Type B pancreatic cell (in vitro differentiated cells): ENCODE data around the gene UNC5CL. TPM values are rescaled to one million over a fixed set of nuclear protein-coding genes. Genes with fewer than 3 reads are reported as not detected.
A peak's percentile ranks its signal among the peaks of the same experiment; 100 is the strongest.

Experiments used
- DNase-seq: peaks from one replicate; pipeline ENCODE4 v3.0.0; 2021; ENCODE audit warnings: mixed read lengths; ENCODE audit not compliant: unreplicated experiment; ENCODE audit errors: extremely low spot score
- H3K27ac Mint-ChIP-seq: 2 replicates; pipeline ENCODE4 v1.8.0; 2021; ENCODE audit warnings: mild to moderate bottlenecking, mixed read lengths
- H3K27me3 Mint-ChIP-seq: 2 replicates; pipeline ENCODE4 v1.8.0; 2021; ENCODE audit warnings: mixed read lengths
- H3K36me3 Mint-ChIP-seq: 2 replicates; pipeline ENCODE4 v1.8.0; 2021; ENCODE audit warnings: mixed read lengths
- H3K4me1 Mint-ChIP-seq: one replicate; pipeline ENCODE4 v1.8.0; 2021; ENCODE audit warnings: mixed read lengths; ENCODE audit not compliant: unreplicated experiment
- H3K4me3 Mint-ChIP-seq: 2 replicates; pipeline ENCODE4 v1.8.0; 2021; ENCODE audit warnings: mild to moderate bottlenecking, mixed read lengths
- H3K9me3 Mint-ChIP-seq: 2 replicates; pipeline ENCODE4 v1.8.0; 2021; ENCODE audit warnings: mixed read lengths
- CTCF ChIP-seq: fragments of 200-600 bp; sonication (generic); conservative IDR thresholded peaks from 2 replicates; pipeline ENCODE4 v1.5.0; 2021; ENCODE audit warnings: antibody characterized with exemption, mild to moderate bottlenecking
- total RNA-seq: library from RNA; stranded (reverse); gene quantifications from 2 replicates; pipeline ENCODE4 v1.2.1, GENCODE V29; 2021; ENCODE audit warnings: low replicate concordance

Gene UNC5CL
- total RNA-seq, 1 donor from 2014 or later, result 5.1 TPM

- H3K36me3 Mint-ChIP-seq, result peaks cover 7% of the 10 kb centered on the region
- no peaks in the 10 kb centered on the region for H3K9me3 Mint-ChIP-seq
- DNase-seq, result no peak
- H3K4me1 Mint-ChIP-seq, result peaks cover 19% of the 10 kb centered on the region
- peak overlapping the region; percentile 98 for H3K27ac Mint-ChIP-seq
- peak overlapping the region; percentile 91 for H3K4me3 Mint-ChIP-seq
- no peaks in the 10 kb centered on the region for H3K27me3 Mint-ChIP-seq
- TF ChIP-seq CTCF, result no peak
Measured at GRCh38 chr6:41073968-41074691, 35.1 kb upstream of the UNC5CL start.

DNA sequence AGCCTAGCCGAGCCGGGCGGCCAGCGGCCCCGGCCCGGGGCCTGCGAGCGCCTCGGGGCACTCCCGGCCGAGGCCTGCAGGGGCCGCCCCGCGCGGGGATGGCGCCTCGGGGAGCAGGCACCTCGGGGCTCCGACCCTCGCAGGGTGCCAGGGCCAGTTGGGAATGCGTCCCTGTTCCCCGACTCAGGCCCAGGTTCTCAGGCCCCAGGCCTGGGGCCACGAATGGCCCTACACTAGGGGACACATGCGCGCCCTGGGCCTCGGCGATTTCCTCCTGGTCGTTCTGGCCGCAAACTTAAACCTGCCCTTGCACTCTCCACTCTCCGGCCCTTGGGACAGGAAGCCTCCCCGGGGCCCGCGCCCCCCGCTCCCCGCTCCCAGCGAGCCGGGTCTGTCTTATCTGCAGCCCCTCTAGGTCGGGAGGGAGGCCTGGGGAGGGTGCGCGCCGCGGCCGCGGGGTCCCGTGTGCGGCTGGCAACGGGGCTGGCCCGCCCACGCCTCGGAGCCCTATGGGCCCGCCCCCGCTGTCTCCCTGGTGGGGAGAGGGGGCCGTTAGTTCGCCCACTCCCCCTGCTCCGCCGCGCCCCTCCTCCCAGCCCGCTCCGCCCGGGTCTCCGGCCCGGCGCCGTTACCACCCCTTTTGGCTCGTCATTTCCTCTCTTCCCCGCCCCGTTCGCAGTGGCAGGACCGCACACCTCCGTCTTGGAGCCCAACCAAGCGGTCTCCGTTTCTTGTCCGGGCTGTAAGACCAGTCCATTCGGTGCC is 34.4 kb upstream of the UNC5CL start:
- Mint-ChIP-seq H3K4me1 (peaks cover 19% of the 10 kb centered on the region), H3K9me3 (no peaks in the 10 kb centered on the region), H3K36me3 (peaks cover 3% of the 10 kb centered on the region), H3K4me3 (peak overlapping the region; percentile 91), H3K27ac (peak overlapping the region; percentile 99), H3K27me3 (no peaks in the 10 kb centered on the region)
- peak; percentile 93 for DNase-seq
- TF ChIP-seq CTCF, result peak; percentile 71

DNA sequence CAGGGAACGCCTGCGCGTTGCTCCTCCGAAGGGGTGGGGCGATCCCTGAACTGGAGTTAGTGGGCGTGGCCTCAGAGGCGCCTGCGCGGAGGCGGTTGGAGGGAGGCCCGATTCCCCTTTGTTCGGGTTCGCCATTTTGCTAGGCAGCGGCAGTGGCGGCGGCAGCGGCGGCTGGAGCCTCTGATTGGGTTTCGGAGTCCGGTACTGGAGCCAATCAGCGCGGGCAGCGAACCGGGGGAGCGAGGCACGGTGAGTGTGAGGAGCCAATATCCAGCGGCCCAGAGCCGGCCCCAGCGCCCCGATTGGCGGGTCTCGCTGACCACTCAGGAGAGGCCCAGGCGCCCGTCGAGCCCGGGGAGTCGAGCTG is 33.8 kb upstream of the UNC5CL start, which contains the start of gene NFYA:
Gene NFYA (plus strand): TSS at position 139 of the 367 bp plus-strand sequence. CDS start 6,116 bp downstream, outside the sequence.
- peak; percentile 100 for DNase-seq
- Mint-ChIP-seq H3K36me3 (no peaks in the 10 kb centered on the region), H3K4me1 (peaks cover 19% of the 10 kb centered on the region), H3K4me3 (peak within 1 kb of the TSS; percentile 96), H3K9me3 (no peaks in the 10 kb centered on the region), H3K27ac (peak within 1 kb of the TSS; percentile 99), H3K27me3 (no peaks in the 10 kb centered on the region)
- no peak for TF ChIP-seq CTCF

DNA sequence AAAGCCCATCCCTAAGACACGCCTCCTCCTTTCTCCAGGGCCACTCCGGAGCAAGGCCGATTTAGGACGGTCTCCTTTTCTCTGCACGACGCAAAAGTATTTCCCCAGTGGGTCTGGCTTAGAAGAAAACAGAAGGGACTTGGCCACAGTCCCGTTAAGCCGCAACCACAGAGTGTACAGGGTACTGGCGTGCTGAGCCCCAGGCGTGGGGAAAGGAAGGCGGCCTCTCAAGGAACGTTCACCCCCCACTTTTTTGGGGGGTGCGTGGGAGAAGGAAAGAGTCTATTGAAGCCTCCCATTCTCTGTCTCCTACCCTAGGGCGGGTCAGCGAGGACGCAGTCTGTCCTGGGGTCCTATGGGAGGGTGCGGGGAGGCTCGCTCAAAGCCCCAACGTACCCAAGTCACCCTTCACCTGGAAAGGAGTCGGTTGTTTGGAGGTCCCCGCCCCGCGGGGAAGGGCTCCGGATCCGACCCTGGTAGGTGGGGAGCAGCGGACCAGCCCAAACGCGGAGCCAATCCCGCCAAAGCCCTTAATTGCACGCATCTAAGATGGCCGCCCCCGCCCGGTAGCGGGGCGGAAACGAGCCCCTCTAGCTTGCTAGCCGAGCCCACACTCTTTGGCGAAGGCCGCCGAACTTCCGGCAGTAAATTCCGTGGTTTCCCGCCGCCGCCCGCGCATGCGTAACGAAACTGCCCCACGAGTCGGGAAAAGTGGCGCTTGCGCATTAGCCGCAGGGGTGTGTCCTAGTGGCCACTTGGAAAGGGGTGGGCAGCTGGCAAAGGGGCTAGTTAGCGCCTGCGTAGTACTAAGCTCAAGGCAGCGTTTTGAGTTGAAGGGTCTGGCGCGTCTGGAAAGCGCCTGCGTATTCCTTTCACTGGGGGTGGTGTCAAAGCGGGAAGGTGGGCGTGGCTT is 33.2 kb upstream of the UNC5CL start, which contains the start of gene OARD1:
Gene OARD1 (minus strand): TSS at position 434 of the 913 bp plus-strand sequence. CDS start 722 bp downstream, outside the sequence.
- H3K9me3 Mint-ChIP-seq, result no peaks in the 10 kb centered on the region
- peak; percentile 100 for DNase-seq
- peak within 1 kb of the TSS; percentile 99 for H3K27ac Mint-ChIP-seq
- no peaks in the 10 kb centered on the region for H3K27me3 Mint-ChIP-seq
- TF ChIP-seq CTCF, result no peak
- peak within 1 kb of the TSS; percentile 96 for H3K4me3 Mint-ChIP-seq
- no peaks in the 10 kb centered on the region for H3K36me3 Mint-ChIP-seq
- peaks cover 19% of the 10 kb centered on the region for H3K4me1 Mint-ChIP-seq

DNA sequence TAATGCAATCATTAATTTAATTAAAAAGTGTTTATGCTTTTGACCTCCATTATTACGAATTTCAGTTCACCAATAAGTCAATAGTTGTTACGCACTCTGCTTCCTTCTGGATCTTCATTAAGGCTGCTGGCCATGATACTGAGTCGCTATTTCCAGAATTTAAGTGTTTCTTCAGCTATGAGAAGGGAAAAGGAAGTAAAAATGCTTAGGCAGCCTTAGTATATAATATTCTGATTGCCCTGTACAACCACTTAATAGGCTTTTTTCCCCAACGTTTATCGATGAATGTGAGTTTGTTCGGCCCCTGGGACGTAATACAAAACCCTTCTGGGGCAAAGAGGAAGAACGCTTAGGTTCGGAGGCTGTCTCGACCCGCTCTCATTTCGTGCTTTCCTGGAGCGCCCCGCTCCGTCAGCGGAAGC is 32.5 kb upstream of the UNC5CL start:
- Mint-ChIP-seq H3K27ac (peak overlapping the region; percentile 99), H3K27me3 (no peaks in the 10 kb centered on the region), H3K4me1 (peaks cover 25% of the 10 kb centered on the region), H3K9me3 (no peaks in the 10 kb centered on the region), H3K36me3 (no peaks in the 10 kb centered on the region), H3K4me3 (peak overlapping the region; percentile 96)
- TF ChIP-seq CTCF, result peak; percentile 26
- no peak for DNase-seq
